Measurements from ENCODE around the gene MED9.

DNA sequence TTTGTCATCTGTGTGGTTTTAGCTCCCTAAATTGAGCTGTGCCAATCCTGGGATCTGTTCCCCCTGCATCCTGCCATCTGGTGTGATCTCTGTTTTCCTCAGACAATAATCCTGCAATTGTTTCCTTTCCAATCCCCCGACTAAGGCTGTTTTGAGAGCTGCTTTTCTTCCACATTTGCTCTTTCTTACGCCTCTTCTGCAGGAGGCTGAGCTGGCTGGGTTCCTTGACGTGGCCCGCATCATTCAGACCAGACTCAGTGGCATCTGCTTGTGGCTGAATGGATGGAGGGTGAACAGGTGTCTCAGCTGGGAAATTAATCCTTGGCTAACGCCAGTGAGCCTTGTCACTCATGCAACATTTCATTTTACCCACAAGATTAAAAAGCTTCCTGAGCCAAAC, 9.8 kb upstream of the MED9 start:
- TF ChIP-seq POLR2A (IDR thresholded peaks at IDR 0.05; ENCODE audit: control extremely low read depth in 1 of 2, low read depth in 2 of 2, low read length in 2 of 2) (no peak), TAF1 (IDR thresholded peaks at IDR 0.05; ENCODE audit: low read depth, low read length) (no peak), BCL11A (IDR thresholded peaks at IDR 0.05; ENCODE audit: low read depth in 2 of 2, low read length in 2 of 2) (no peak), FOSL1 (IDR thresholded peaks at IDR 0.05; ENCODE audit: insufficient read depth, low read depth, low read length) (no peak), TCF12 (IDR thresholded peaks at IDR 0.05; ENCODE audit: low read depth, low read length) (no peak), EZH2 (IDR thresholded peaks at IDR 0.05; ENCODE audit: low read depth, low read length, severe bottlenecking) (no peak)
